ENCODE results near the gene AMOT. TPM values are rescaled to one million over a fixed set of nuclear protein-coding genes. Genes with fewer than 3 reads are reported as not detected.

AMOT gene
- total and polyA plus RNA-seq, 7 experiments from 2014 or later, result 0.44 to 4.4 (median 3.0) TPM

DNA sequence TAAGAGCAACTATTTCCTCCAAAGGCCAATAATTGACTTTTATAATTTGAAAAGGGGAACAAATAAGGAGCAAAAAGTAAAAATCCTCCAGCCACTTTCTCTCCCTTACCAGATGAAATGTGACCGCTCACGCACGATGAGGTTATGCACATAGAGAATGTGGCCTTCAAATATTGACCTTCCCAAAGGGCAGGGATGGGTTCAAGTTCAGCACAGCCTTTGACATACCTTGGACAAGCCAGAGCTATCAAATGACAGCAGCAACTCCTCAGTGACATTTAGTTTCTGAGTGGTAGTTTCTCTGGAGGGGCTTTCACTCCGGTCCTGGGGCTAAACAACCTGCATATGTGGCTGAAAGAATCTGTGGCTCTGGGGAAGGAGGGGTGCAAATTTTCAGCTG is 50.7 kb downstream of the AMOT start:
- intact Hi-C loops (cut with micrococcal nuclease), result no loop called here
- H3K9me3 ChIP-seq (ENCODE audit: control insufficient read depth in 2 of 3, low read length in 3 of 3), result no peaks in the 10 kb centered on the region
- no peaks in the 10 kb centered on the region for H3K36me3 ChIP-seq (ENCODE audit: control insufficient read depth in 2 of 3, insufficient read depth in 3 of 3, low read length in 3 of 3)
- no peak overlapping the region for H3K27ac Mint-ChIP-seq
- ChIA-PET POLR2A (no interaction called here), CTCF (no interaction called here)
- no peaks in the 10 kb centered on the region for H3K9me3 Mint-ChIP-seq
- no peak for DNase-seq
- no peaks in the 10 kb centered on the region for H3K27me3 Mint-ChIP-seq
- no peak for ATAC-seq
- H3K36me3 Mint-ChIP-seq, result peaks cover 0 to 13% (median 5%) of the 10 kb centered on the region in 5 donors
- H3K4me1 Mint-ChIP-seq, result peaks cover 0 to 1% (median 0%) of the 10 kb centered on the region in 7 donors
- no peaks in the 10 kb centered on the region for H3K4me1 ChIP-seq (ENCODE audit: control insufficient read depth in 2 of 2, insufficient read depth in 2 of 2, low read length in 2 of 2)
- no peak overlapping the region for H3K27ac ChIP-seq (ENCODE audit: low read depth, low read length)
- H3K27me3 ChIP-seq (ENCODE audit: control insufficient read depth in 2 of 2, insufficient read depth in 2 of 2, low read length in 2 of 2), result no peaks in the 10 kb centered on the region
- no peak overlapping the region for H3K4me3 ChIP-seq (ENCODE audit: low read length)
- no peak overlapping the region for H3K4me3 Mint-ChIP-seq

DNA sequence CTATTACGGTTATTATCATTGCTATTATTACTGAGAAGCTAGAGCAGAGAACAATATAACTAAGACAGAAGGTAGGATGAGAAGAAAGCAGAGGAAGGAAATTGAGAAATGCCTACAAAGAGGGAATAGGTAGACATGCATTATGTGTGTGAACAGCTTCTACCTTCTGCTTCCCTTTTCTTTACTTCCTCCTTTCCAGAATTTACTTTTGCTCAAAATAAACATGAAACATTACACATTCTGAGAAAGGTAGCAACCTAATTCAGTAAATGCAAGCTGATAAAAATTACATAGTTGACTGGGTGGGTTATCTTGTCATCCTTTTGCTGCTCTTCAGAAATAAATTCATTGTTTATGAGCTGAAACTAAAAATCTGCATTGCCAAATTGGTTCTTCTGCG is 54.6 kb downstream of the AMOT start:
- H3K27ac ChIP-seq (ENCODE audit: low read depth, low read length), result no peak overlapping the region
- no peak for ATAC-seq
- H3K27ac Mint-ChIP-seq, result no peak overlapping the region
- peaks cover 0 to 15% (median 4%) of the 10 kb centered on the region in 5 donors for H3K36me3 Mint-ChIP-seq
- H3K4me3 Mint-ChIP-seq, result no peak overlapping the region
- POLR2A ChIA-PET, result no interaction called here
- H3K4me1 Mint-ChIP-seq, result peaks cover 0 to 1% (median 0%) of the 10 kb centered on the region in 7 donors
- no peak for DNase-seq
- CTCF ChIA-PET, result no interaction called here
- no peaks in the 10 kb centered on the region for H3K4me1 ChIP-seq (ENCODE audit: control insufficient read depth in 2 of 2, insufficient read depth in 2 of 2, low read length in 2 of 2)
- H3K27me3 ChIP-seq (ENCODE audit: control insufficient read depth in 2 of 2, insufficient read depth in 2 of 2, low read length in 2 of 2), result no peaks in the 10 kb centered on the region
- no peaks in the 10 kb centered on the region for H3K36me3 ChIP-seq (ENCODE audit: control insufficient read depth in 2 of 3, insufficient read depth in 3 of 3, low read length in 3 of 3)
- intact Hi-C loops (cut with micrococcal nuclease), result no loop called here
- no peaks in the 10 kb centered on the region for H3K9me3 ChIP-seq (ENCODE audit: control insufficient read depth in 2 of 3, low read length in 3 of 3)
- H3K27me3 Mint-ChIP-seq, result no peaks in the 10 kb centered on the region
- H3K4me3 ChIP-seq (ENCODE audit: low read length), result no peak overlapping the region
- H3K9me3 Mint-ChIP-seq, result no peaks in the 10 kb centered on the region

DNA sequence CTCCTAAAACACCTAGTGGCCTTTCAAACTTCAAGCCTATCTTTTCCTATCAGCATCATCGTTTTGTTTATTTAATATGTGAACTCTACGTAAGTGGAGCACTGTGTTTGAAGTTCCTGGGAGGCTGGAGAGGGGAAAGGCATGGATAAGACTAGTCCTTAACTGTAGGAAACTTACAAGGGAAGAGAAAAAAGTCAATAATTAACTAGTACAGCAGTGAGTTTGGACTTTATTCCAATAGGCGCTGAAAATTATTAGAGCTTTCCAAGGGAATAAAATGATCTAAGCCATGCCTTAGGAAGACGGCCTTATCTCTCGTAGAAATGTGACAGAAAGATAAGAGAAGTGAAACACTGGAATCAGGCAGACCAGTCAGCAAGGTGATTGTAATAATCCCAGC is 55.3 kb downstream of the AMOT start:
- no peaks in the 10 kb centered on the region for H3K9me3 Mint-ChIP-seq
- H3K27me3 ChIP-seq (ENCODE audit: control insufficient read depth in 2 of 2, insufficient read depth in 2 of 2, low read length in 2 of 2), result no peaks in the 10 kb centered on the region
- CTCF ChIA-PET, result no interaction called here
- no peak overlapping the region for H3K4me3 ChIP-seq (ENCODE audit: low read length)
- H3K27me3 Mint-ChIP-seq, result no peaks in the 10 kb centered on the region
- POLR2A ChIA-PET, result no interaction called here
- H3K4me3 Mint-ChIP-seq, result no peak overlapping the region
- H3K36me3 Mint-ChIP-seq, result peaks cover 0 to 19% (median 4%) of the 10 kb centered on the region in 5 donors
- no peak for DNase-seq
- no peak overlapping the region for H3K27ac Mint-ChIP-seq
- H3K36me3 ChIP-seq (ENCODE audit: control insufficient read depth in 2 of 3, insufficient read depth in 3 of 3, low read length in 3 of 3), result no peaks in the 10 kb centered on the region
- no peaks in the 10 kb centered on the region for H3K4me1 ChIP-seq (ENCODE audit: control insufficient read depth in 2 of 2, insufficient read depth in 2 of 2, low read length in 2 of 2)
- H3K4me1 Mint-ChIP-seq, result peaks cover 0 to 1% (median 0%) of the 10 kb centered on the region in 7 donors
- intact Hi-C loops (cut with micrococcal nuclease), result no loop called here
- ATAC-seq, result no peak
- no peaks in the 10 kb centered on the region for H3K9me3 ChIP-seq (ENCODE audit: control insufficient read depth in 2 of 3, low read length in 3 of 3)
- no peak overlapping the region for H3K27ac ChIP-seq (ENCODE audit: low read depth, low read length)

DNA sequence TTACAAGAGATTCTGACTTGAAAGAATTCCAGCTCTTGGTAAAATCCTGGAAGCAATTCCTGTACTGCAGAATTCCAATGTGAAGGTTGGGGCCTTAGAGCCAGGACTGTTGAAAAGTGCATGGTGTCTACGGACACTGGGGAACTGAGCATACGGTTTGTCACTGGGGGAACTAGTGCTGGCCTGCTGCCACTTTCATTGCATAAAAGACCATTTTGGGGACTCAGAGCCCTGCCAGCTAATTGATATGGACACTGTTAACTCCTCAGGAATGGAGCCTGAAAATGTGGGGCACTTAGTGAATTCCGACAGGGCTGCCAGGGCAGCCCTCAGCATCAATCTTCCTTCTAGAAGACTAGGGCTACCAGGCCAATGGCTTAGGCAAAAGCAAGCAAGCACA is 55.9 kb downstream of the AMOT start:
- H3K27me3 ChIP-seq (ENCODE audit: control insufficient read depth in 2 of 2, insufficient read depth in 2 of 2, low read length in 2 of 2), result no peaks in the 10 kb centered on the region
- H3K4me3 Mint-ChIP-seq, result no peak overlapping the region
- ChIA-PET CTCF (no interaction called here), POLR2A (no interaction called here)
- H3K27ac ChIP-seq (ENCODE audit: low read depth, low read length), result no peak overlapping the region
- no peaks in the 10 kb centered on the region for H3K27me3 Mint-ChIP-seq
- no peaks in the 10 kb centered on the region for H3K9me3 Mint-ChIP-seq
- intact Hi-C loops (cut with micrococcal nuclease), result no loop called here
- peaks cover 0 to 1% (median 0%) of the 10 kb centered on the region in 7 donors for H3K4me1 Mint-ChIP-seq
- no peaks in the 10 kb centered on the region for H3K4me1 ChIP-seq (ENCODE audit: control insufficient read depth in 2 of 2, insufficient read depth in 2 of 2, low read length in 2 of 2)
- ATAC-seq (no peak), DNase-seq (no peak)
- no peak overlapping the region for H3K4me3 ChIP-seq (ENCODE audit: low read length)
- no peak overlapping the region for H3K27ac Mint-ChIP-seq
- H3K36me3 Mint-ChIP-seq, result peaks cover 0 to 19% (median 4%) of the 10 kb centered on the region in 5 donors
- H3K9me3 ChIP-seq (ENCODE audit: control insufficient read depth in 2 of 3, low read length in 3 of 3), result no peaks in the 10 kb centered on the region
- H3K36me3 ChIP-seq (ENCODE audit: control insufficient read depth in 2 of 3, insufficient read depth in 3 of 3, low read length in 3 of 3), result no peaks in the 10 kb centered on the region

DNA sequence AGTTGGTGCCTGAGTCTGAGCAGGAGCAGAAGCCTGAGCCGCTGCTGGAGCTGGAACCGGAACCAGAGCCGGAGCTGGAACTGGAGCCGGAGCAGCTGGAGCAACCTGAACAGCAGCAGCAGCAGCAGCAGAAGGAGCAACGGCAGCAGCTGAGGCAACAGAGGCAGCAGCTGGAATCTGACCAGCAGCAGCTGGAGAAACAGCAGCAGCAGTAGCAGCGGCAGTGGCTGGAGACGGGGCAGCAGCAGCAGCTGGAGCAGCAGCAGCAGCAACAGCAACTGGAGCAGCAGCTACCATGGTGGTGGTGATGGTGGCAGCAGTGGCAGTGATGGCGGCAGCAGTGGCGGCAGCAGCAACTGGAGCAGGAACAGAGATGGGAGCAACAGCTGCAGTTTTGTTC is 61.5 kb downstream of the AMOT start:
- no peak overlapping the region for H3K27ac ChIP-seq (ENCODE audit: low read depth, low read length)
- Mint-ChIP-seq H3K4me1 (no peaks in the 10 kb centered on the region), H3K27me3 (no peaks in the 10 kb centered on the region), H3K36me3 (peaks cover 0 to 24% (median 4%) of the 10 kb centered on the region in 5 donors), H3K9me3 (no peaks in the 10 kb centered on the region), H3K4me3 (no peak overlapping the region), H3K27ac (no peak overlapping the region)
- H3K27me3 ChIP-seq (ENCODE audit: control insufficient read depth in 2 of 2, insufficient read depth in 2 of 2, low read length in 2 of 2), result no peaks in the 10 kb centered on the region
- H3K9me3 ChIP-seq (ENCODE audit: control insufficient read depth in 2 of 3, low read length in 3 of 3), result no peaks in the 10 kb centered on the region
- CTCF ChIA-PET, result no interaction called here
- no peak for ATAC-seq
- DNase-seq, result no peak
- intact Hi-C loops (cut with micrococcal nuclease), result no loop called here
- no peaks in the 10 kb centered on the region for H3K36me3 ChIP-seq (ENCODE audit: control insufficient read depth in 2 of 3, insufficient read depth in 3 of 3, low read length in 3 of 3)
- no peak overlapping the region for H3K4me3 ChIP-seq (ENCODE audit: low read length)
- POLR2A ChIA-PET, result no interaction called here
- H3K4me1 ChIP-seq (ENCODE audit: control insufficient read depth in 2 of 2, insufficient read depth in 2 of 2, low read length in 2 of 2), result no peaks in the 10 kb centered on the region

DNA sequence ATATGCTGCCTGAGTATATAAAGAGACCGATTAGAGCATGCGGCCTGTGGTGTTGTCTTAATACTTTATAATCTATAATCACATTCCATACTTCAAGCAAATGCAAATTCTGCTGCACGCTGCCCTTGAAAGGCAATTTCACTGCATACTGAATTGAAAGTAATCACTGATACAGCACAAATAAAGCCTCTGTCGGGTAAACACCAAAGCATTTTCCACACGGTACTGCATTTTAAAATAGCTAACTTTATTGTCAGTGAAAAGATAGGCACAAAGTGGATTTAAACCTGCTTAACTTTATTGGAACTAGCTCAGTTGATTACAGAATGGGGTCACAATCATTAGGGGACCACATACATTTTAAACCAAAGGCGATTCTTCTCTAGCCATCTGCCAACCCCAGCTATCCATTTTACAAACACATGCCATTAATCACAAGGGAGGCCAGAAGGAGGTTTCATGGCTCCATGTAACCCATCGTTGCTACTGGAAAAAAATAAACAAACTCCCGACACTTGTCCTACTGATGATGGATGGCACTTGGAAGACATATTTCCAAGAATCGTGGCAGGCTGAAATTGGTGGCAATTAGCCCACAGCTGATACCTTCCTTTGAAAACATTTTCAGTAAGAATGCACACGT is 65.9 kb downstream of the AMOT start:
- DNase-seq, result no peak
- Histone ChIP-seq H3K9me3 (ENCODE audit: control insufficient read depth in 2 of 3, low read length in 3 of 3) (no peaks in the 10 kb centered on the region), H3K27me3 (ENCODE audit: control insufficient read depth in 2 of 2, insufficient read depth in 2 of 2, low read length in 2 of 2) (no peaks in the 10 kb centered on the region), H3K4me1 (ENCODE audit: control insufficient read depth in 2 of 2, insufficient read depth in 2 of 2, low read length in 2 of 2) (no peaks in the 10 kb centered on the region), H3K4me3 (ENCODE audit: low read length) (no peak overlapping the region), H3K27ac (ENCODE audit: low read depth, low read length) (no peak overlapping the region), H3K36me3 (ENCODE audit: control insufficient read depth in 2 of 3, insufficient read depth in 3 of 3, low read length in 3 of 3) (no peaks in the 10 kb centered on the region)
- intact Hi-C loops (cut with micrococcal nuclease), result no loop called here
- no peak for ATAC-seq
- Mint-ChIP-seq H3K4me3 (no peak overlapping the region), H3K27ac (no peak overlapping the region), H3K9me3 (peaks cover 0 to 4% (median 0%) of the 10 kb centered on the region in 11 donors), H3K4me1 (peaks cover 0 to 4% (median 0%) of the 10 kb centered on the region in 7 donors), H3K36me3 (peaks cover 0 to 15% (median 0%) of the 10 kb centered on the region in 5 donors), H3K27me3 (no peaks in the 10 kb centered on the region)
- POLR2A ChIA-PET, result no interaction called here
- CTCF ChIA-PET, result no interaction called here

DNA sequence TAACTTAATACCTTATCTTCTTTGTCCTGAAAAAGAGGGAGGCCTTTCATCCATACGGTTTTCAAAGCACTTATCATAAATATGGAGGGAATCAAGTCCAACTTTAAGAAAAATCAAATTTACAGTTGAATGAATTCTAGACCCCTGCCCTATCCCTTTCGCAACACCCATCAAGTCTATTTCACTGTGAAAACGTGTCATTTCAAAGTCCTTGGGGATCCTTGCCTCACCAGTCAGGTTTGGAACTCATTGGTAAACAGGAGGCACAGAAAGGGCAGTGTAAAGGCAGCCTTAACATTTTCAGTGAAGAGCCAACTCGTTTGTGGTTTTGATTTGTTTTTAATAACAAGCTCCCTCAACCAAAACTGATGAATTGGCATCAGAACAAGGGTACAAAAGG is 66.5 kb downstream of the AMOT start:
- H3K36me3 Mint-ChIP-seq, result peaks cover 0 to 12% (median 0%) of the 10 kb centered on the region in 5 donors
- peaks cover 0 to 4% (median 0%) of the 10 kb centered on the region in 11 donors for H3K9me3 Mint-ChIP-seq
- no peaks in the 10 kb centered on the region for H3K36me3 ChIP-seq (ENCODE audit: control insufficient read depth in 2 of 3, insufficient read depth in 3 of 3, low read length in 3 of 3)
- ChIA-PET POLR2A (no interaction called here), CTCF (no interaction called here)
- H3K4me3 Mint-ChIP-seq, result no peak overlapping the region
- ATAC-seq, result no peak
- no peaks in the 10 kb centered on the region for H3K4me1 ChIP-seq (ENCODE audit: control insufficient read depth in 2 of 2, insufficient read depth in 2 of 2, low read length in 2 of 2)
- H3K4me3 ChIP-seq (ENCODE audit: low read length), result no peak overlapping the region
- H3K4me1 Mint-ChIP-seq, result peaks cover 0 to 4% (median 0%) of the 10 kb centered on the region in 7 donors
- no peak for DNase-seq
- H3K27me3 Mint-ChIP-seq, result no peaks in the 10 kb centered on the region
- intact Hi-C loops (cut with micrococcal nuclease), result no loop called here
- no peak overlapping the region for H3K27ac ChIP-seq (ENCODE audit: low read depth, low read length)
- H3K9me3 ChIP-seq (ENCODE audit: control insufficient read depth in 2 of 3, low read length in 3 of 3), result no peaks in the 10 kb centered on the region
- no peaks in the 10 kb centered on the region for H3K27me3 ChIP-seq (ENCODE audit: control insufficient read depth in 2 of 2, insufficient read depth in 2 of 2, low read length in 2 of 2)
- H3K27ac Mint-ChIP-seq, result no peak overlapping the region

Data from naive thymus-derived CD4-positive, alpha-beta T cell (primary cell).